ENCODE measurements around the gene MVB12B.
"Not testable (repeated sequence)": the region's sequence is repeated elsewhere in the genome, so short reads cannot be mapped to it uniquely, and the experiment has no call there.

Gene MVB12B

DNA sequence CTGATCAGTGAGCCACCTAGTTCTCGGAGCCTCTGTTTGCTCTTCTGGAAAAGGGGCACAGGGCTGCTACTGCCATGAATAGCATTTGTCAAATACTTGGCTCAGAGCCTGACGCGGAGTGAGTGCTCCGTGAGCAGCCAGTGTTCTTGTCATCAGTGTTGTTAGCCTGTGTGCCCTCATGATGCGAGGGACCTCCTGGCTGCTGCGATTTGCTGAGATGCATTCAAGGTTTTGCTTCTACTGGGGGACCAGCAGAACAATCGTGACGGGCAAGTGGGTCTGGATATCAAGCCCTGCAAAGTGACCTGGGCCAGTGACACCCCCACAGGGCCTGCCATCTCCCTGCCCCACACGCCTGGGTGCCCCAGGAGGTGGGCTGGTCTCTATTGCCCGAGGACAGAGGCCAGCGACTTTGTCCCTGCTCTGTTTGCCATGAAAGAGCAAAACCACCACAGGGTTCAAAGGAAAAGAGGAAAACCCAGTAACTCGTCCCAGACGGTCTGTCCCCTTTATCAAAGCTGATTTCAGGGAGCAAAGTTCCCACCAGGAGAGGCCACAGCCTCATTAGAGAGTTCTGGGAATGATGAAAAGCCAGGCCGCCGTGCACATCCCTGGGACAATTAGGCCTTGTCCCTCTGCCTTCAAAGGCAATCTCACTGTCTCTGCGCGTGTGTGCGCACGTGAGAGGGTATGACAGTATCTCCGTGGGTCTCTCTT is 200.6 kb downstream of the MVB12B start:
- no peak for DNase-seq

- DNase-seq: no peak
Measured at GRCh38 chr9:126528111-126528510, 201.5 kb downstream of the MVB12B start.

DNA sequence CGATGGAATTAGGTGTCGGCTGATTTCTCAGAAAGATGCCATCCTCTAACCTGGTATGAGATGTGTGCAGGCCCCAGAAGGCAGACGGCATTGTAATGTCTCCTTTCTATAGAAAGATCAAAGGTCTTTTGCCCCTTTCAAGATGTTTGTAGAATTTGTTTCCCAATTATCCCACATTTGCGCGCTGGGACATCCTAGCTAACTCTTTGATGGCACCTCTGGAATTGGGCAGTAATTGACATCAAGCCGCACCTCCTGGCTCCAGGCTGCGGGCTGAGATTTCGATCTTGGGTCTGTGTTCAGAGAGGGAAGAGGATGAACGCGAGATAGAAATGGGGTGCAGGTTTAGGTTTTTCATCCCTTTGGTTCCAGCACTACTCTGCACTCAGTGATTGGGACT is 202.3 kb downstream of the MVB12B start:
- no peak for DNase-seq

DNA sequence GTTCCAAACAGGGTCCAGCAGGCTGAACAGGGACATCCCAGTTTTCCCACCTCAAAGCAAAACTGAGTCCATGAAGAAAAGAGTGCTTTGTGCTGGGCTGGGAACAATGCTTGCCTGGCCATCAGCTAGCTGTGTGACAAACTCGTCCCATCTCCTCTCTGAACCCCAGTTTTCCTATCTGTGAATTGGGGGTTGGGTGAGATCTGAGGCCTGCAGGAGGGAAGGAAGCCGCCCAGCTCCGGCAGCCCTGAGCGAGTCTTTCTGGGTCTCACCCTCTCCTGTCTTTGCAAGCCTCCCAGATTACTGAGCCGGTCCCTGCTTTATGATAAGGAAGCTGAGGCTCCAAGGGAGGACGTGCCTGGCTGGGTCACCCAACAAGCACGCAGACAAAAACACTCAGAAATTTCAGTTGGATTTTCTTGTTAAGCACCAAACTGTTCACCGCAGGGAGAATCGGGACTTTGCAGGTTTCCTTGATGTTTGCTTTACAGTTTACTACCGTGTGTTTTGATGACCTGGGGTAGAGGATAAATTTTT is 204.5 kb downstream of the MVB12B start:
- DNase-seq: no peak

GRCh38 chr9:126531591-126531990 is 205.0 kb downstream of the MVB12B start:
- no peak for DNase-seq

DNA sequence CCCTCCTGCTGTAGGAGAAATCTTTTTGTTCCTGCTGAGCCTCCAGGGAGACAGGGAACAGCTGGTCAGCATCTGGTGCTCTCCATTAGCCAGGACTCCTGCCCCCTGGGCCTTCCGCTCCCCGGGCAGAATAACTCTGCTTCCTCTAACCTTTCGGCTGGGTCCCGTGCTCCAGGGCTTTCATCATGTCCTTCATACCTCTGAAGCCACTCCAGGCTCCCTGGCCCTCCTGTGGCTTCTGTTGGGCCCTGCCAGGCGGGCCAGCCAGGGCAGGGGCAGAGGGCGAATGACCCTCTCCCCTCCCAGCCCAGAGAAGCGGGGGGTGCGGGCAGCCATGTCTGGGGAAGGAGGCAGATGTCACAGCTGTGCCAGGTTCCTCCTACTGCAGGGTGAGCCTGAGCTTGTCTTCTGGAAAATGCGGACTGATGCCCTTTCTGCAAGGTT is 205.4 kb downstream of the MVB12B start:
- no peak for DNase-seq

DNA sequence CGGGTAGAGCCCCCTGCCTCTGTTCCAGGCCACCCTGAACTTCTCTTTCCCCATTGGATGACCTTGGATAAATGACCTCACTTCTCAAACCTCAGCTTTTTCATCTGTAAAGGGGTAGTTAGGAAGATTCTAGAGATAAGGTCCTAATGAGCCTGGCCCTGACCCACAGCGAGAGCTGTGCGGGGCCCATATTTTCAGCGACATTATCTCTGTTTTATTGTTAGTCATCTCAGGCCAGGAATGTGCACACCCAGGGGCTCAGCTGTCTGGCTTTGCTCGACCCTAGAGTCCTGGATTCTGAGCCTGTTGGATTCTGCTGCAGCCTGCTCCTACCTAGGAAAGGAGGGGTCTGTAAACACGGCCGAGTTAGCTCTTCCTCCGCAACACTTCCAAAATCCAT is 205.9 kb downstream of the MVB12B start:
- DNase-seq: no peak

DNA sequence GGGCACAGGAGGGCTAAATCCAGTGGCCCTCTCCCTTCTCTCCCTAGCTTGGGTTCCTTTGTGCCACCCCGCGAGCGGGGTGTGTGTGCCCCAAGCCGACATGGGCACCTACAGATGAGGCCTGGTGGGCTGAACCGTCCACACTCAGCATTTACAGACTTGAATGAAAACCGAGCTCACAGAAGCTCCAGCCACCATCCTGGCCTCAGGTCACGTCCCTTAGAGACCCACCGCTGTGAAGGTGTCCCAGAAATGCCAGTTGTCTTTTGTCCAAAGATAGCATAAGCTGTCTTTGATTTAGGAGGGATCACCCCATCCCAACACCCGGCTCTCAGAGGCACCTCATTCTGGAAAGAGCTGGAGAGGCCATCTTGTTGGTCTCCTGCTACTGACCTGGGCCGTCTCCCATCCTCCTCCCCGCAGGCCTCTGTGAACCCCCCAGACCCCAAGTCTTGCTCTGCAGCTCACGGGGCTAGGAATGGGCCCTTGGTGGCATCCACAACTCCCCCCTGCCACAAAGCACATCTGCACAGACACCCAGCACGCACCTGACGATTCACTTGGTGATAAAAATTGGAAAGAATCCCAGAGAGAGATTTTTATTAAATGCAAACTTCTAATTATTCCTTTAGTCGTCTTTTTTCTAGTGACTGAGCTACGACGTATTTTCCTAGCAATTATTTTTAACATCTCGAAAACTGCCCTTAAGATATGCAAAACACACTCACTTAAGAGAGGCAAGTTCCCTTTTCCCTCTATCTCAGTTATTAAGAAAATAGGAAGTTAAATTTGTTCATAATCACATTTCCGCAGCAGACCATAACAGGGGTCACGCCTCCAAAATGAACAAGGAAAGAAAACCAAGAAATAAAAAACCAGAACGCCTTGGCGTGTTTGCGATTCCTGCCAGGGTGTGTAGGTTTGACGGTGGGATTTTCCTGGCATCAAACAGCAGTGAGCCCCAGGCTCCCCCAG is 206.6 kb downstream of the MVB12B start:
- no peak for DNase-seq

DNA sequence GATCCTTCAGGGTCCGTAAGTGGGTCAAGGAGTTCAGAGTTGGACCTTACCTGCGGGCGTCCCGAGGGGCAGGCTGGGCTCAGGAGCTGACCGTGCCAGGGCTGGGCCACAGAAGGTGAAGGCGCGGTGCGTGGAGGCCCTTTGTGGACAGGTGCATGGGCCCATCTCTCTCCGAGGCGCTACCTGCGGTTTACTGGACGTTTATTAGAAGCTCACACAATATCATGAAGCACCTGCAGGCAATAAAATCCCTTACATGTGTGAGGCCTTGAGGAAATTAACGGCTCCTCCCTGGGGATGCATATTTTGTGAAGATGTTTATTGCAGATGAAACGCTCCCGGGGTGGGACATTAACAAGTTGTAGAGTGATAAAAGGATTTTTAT is 207.3 kb downstream of the MVB12B start:
- no peak for DNase-seq

DNA sequence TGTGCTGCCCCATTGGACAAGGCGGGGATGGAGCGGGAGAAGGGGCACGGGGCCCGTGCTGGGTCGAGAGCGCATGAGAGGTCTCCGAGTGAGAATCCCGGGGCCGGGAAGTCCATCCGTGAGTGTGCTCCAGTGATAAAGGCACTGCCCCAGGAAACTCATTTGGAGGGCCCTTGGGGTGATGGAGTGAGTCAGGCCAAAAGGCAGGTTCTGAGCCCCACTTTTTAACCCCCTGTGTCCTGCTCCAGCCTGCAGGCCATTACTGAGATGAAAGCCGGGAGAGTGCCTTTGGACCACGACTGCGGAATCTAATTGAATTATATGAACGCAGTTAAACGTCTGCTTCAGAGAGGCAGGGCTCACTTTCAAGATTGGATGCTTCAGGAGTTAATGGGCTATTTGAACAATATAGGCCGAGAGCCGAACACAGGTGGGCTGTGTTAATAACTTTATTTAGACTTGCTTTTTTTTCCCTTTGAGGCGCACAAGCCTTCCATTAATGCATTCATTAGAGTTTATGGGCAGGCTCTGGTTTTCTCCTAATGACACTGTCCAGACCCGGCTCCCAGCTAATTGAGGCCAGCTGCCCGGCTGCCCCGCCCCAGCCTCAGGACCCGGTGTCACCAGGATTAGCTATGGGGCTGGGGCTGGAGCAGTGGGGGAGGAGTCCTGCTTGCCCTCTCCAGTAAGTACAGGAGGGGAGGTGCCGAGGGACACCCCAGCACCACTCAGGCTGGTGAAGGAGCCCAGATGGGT is 208.0 kb downstream of the MVB12B start:
- no peak for DNase-seq

GRCh38 chr9:126536131-126536530 is 209.5 kb downstream of the MVB12B start:
- DNase-seq: no peak

- DNase-seq: no peak
Measured at GRCh38 chr9:126536841-126537465, 210.3 kb downstream of the MVB12B start.

- no peak for DNase-seq
Measured at GRCh38 chr9:126538550-126538949, 211.9 kb downstream of the MVB12B start.

DNA sequence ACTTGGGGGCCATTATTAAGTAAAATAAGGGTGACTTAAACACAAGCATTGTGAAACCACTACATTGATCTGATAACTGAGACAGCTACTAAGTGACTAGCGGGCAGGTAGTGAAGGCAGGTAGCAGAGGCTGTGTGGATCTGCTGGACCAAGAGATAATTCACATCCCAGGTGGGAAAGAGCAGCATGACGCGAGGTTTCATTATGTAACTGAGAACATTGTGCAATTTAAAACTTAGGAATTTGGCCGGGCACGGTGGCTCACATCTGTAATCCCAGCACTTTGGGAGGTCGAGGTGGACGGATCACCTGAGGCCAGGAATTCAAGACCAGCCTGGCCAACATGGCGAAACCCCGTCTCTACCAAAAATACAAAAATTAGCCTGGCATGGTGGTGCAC is 213.8 kb downstream of the MVB12B start:
- DNase-seq: not testable (repeated sequence)

DNA sequence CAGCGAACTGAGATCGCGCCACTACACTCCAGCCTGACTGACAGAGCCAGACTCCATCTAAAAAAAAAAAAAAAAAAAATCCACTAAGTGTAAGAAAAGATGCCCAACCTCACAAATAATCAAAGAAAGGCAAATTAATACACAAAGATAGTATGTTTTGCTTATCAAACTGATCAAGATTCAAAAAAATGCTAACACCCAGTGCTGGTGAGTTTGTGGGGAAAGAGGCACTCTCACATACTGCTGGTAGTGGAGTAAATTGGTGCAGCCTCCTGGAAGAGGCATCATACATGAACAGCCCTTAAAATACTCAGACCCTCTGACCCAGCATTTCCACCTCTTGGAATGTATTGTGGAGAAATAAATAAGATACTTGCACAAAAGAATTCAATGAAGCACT is 216.9 kb downstream of the MVB12B start:
- DNase-seq: no peak

GRCh38 chr9:126545106-126545505 is 218.5 kb downstream of the MVB12B start:
- no peak for DNase-seq

GRCh38 chr9:126546036-126546435 is 219.4 kb downstream of the MVB12B start:
- DNase-seq: no peak

DNA sequence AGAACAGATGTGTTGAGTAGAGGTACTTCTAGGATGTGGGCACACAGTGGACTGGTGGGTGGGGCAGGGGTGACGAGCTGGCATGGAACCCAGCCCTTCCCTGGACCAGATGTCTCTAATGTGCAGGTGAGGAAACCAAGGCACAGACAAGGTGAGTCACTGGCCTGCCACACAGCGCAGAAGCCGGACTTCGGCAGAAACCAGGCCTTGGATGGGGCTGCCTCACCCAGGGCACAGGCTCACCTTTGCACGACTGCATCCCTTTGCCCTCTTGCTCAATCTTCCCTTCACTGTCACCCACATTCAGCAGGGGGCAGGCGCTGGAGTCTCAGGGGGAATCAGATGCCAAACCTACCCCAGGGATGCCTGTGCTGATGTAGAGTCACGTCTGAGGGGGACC is 221.7 kb downstream of the MVB12B start:
- no peak for DNase-seq

GRCh38 chr9:126549246-126550006 is 222.8 kb downstream of the MVB12B start:
- DNase-seq: no peak

DNA sequence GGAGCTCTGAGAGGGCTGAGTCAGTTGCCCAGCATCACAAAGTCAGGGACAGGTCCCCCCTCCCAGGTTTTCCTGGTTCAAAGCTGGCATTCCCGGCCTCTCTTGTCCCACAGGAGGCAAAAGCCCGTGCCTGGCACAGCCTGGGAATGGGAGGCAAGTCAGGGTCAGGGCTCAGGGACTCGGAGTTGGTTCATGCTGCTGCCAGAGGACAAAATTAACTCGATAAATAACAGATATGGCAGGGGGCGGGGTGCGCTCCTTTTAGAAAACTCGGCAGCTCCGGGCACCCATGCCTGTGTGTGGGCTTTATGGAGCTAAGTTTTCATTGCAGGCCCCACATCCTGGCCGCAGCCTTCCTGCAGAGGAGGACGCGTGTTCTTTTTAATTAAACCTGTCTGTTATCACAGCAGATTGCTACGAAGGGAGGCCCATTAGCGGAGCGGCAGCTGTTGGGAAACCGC is 224.3 kb downstream of the MVB12B start:
- peak in 2 of 56 donors; percentile 13 to 25 for DNase-seq
